GM12891 (cell line): ENCODE data around the gene ADRA1B.

Experiments used
- PAX5 ChIP-seq: IDR thresholded peaks from 2 replicates; pipeline ENCODE4 v1.6.1; 2011; ENCODE audit warnings: low read length, moderate library complexity, mild to moderate bottlenecking; ENCODE audit not compliant: insufficient read depth, severe bottlenecking
- POLR2A ChIP-seq: IDR thresholded peaks from 2 replicates; pipeline ENCODE4 v1.6.1; 2011; ENCODE audit warnings: low read depth, low read length, control low read depth
- POLR2AphosphoS5 ChIP-seq: IDR thresholded peaks from 2 replicates; pipeline ENCODE4 v1.6.1; 2011; ENCODE audit warnings: low read depth, low read length, control low read depth

GRCh38 chr5:159904874-159905273 lies 11.4 kb upstream of the ADRA1B start:
- TF ChIP-seq POLR2A (no peak), PAX5 (no peak), POLR2AphosphoS5 (no peak)
